Stimulated activated naive CD8-positive, alpha-beta T cell treated with anti-CD3 and anti-CD28 coated beads, Interleukin-15, amount 100 ng/mL, for 72 hours (primary cell): Measurements from ENCODE around the gene PIAS3.

Experiments used
- ATAC-seq: fragments of 150-1000 bp; cut with Tn5 transposase; 2 replicates; pipeline ENCODE4 v1.10.0; 2021; ENCODE audit warnings: mild to moderate bottlenecking, moderate library complexity
- DNase-seq, 2 donors: peaks; one replicate each; pipeline ENCODE4 v3.0.0; 2021 to 2022
- H3K27ac Mint-ChIP-seq, 2 donors: one replicate each; pipeline ENCODE4 v1.8.0; 2022; ENCODE audit warnings: mild to moderate bottlenecking in 2 of 2, mixed read lengths in 2 of 2, moderate library complexity in 2 of 2
- H3K27me3 Mint-ChIP-seq: one replicate; pipeline ENCODE4 v1.8.0; 2022; ENCODE audit warnings: mixed read lengths
- H3K4me1 Mint-ChIP-seq: one replicate; pipeline ENCODE4 v1.8.0; 2022; ENCODE audit warnings: mild to moderate bottlenecking, mixed read lengths
- H3K4me3 Mint-ChIP-seq, 2 donors: one replicate each; pipeline ENCODE4 v1.8.0; 2022; ENCODE audit warnings: mild to moderate bottlenecking in 2 of 2, mixed read lengths in 2 of 2, moderate library complexity in 1 of 2
- H3K9me3 Mint-ChIP-seq, 2 donors: one replicate each; pipeline ENCODE4 v1.8.0; 2022; ENCODE audit warnings: mixed read lengths in 2 of 2

Gene PIAS3

DNA sequence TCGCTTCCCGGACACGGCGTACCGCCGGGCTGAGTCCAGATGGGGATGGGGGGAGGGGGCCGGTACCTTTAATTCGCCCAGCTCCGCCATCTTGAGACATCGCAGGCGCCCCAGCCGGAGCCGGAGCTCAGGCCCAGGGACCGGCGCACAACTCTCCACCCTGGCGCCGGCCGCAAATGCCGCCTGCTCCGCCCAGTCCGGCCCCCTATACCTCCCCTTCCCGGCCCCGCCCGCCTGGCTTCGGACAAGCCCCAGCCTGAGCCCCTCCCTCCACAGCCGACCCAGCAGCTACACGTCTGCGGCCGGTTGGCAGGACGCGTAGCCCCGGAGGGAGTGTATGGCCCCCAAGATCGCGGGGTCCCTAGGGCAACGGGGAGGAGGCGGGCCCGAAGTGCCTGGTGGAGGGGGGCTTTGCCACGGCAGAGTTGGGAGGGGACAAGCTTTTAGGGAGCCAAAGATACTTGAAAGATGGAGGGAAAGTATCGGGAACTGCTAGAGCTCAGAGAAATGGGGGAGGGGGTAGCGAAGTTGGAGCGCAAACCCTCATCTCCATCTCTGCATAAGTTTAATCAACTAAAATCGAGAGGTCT is at the start of gene PIAS3:
TSS of gene PIAS3 (minus strand) at position 181 of the 590 bp plus-strand sequence. CDS start at position 90, 91 bp downstream.
- H3K4me1 Mint-ChIP-seq = peaks cover 16% of the 10 kb centered on the region
- H3K9me3 Mint-ChIP-seq = no peaks in the 10 kb centered on the region
- no peaks in the 10 kb centered on the region for H3K27me3 Mint-ChIP-seq
- peak; percentile 88 to 91 for DNase-seq
- peak within 1 kb of the TSS; percentile 92 to 99 for H3K4me3 Mint-ChIP-seq
- peak; percentile 92 for ATAC-seq
- peak within 1 kb of the TSS; percentile 84 to 97 for H3K27ac Mint-ChIP-seq

DNA sequence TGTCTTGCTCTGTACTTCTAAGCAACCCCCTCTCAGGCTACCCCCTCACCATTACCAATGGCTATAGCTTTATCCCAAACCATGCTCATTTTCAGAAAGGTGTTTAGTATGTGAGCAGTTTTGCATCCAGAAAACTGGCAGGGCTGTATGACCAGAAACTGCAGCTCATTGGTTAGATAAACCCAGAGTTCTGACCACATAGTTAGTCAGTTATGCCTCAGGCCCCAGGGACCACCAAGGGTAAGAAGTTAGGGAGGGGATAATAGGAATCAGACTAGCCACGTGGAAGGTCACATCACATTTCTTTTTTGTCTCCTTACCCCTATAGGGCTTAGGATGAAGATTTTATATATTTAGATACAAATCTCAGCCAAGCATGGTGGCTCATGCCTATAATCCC is 49.8 kb upstream of the PIAS3 start:
- no peaks in the 10 kb centered on the region for H3K9me3 Mint-ChIP-seq
- H3K27ac Mint-ChIP-seq = no peak overlapping the region
- H3K27me3 Mint-ChIP-seq = no peaks in the 10 kb centered on the region
- H3K4me1 Mint-ChIP-seq = peaks cover 2% of the 10 kb centered on the region
- ATAC-seq = no peak
- DNase-seq = no peak
- H3K4me3 Mint-ChIP-seq = no peak overlapping the region

DNA sequence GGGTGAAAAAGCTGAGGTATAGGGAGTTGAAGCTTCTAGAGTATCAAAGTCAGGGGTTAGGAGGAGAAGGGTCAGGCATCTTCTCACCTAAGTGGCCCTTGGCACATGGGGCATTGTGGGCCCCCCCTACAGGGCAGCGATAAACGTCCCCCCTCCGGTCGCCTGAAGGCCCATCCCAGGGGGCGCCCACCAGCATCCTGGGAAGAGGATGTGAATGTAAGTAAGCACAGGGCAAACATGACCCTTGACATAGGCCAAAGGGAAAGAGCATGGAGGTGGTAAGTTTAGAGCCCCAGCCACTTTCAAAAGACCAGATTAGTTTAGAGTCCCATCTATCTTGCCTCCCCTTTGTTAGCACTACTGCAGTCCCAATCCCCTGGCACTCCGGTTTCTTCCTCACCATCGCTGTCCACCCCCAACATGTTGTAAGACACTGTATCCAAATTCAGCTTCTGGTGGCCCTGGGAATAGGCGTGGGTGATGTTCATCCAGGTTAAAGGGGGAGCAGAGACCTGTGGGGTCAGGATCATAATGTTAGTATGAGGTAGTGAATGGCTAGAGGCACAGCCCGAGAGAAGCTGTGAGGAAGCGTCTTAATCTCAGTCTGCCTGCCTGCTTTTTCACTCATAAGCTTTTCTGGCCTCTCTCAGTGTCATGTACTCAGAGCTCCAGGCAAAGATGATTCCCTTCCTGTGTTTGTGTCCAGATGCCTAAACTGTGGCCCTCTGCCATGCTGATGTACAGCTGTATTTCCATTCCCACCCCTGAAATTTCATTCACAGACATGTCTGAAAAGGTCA is 48.3 kb upstream of the PIAS3 start:
- H3K4me3 Mint-ChIP-seq = no peak overlapping the region
- H3K27me3 Mint-ChIP-seq = no peaks in the 10 kb centered on the region
- ATAC-seq = no peak
- H3K4me1 Mint-ChIP-seq = no peaks in the 10 kb centered on the region
- no peaks in the 10 kb centered on the region for H3K9me3 Mint-ChIP-seq
- H3K27ac Mint-ChIP-seq = no peak overlapping the region
- DNase-seq = no peak

DNA sequence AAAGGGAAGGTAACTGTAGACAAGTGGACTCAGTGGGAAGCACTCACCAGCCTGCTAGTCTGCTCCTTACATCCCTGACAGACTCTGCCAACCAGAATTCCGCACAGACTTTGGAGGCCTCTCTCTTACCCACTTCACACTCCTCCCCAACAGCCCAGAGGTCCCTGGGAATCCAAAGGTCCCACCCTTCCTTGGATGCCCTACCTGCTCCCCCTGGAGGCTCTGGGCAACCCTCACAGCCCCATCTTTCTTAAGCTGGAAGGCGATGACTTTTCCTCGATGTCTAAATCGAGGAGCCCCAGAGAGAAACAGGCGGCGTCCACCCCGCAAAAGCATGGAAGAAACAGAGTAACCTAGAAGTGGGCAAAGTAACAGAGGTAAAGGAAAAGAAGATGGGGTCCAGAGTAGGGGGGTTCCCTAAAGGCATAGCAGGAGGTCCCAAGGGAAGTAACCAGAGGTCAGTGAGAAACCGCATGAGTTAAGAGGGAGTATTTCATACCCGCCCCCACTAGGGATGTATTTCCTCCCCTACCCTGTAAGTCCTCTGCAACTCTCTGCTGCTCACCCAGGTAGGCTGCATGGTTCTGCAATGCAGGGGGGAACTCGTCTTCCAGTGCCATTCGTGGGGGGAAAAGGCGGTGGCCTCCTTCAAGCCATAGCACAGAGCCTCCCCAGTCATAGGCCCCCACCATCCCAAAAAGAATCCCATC is 42.6 kb upstream of the PIAS3 start:
- H3K4me3 Mint-ChIP-seq = no peak overlapping the region
- peak overlapping the region in 1 of 2 donors; percentile 37 for H3K27ac Mint-ChIP-seq
- no peaks in the 10 kb centered on the region for H3K4me1 Mint-ChIP-seq
- ATAC-seq (no peak), DNase-seq (no peak)
- no peaks in the 10 kb centered on the region for H3K27me3 Mint-ChIP-seq
- no peaks in the 10 kb centered on the region for H3K9me3 Mint-ChIP-seq

DNA sequence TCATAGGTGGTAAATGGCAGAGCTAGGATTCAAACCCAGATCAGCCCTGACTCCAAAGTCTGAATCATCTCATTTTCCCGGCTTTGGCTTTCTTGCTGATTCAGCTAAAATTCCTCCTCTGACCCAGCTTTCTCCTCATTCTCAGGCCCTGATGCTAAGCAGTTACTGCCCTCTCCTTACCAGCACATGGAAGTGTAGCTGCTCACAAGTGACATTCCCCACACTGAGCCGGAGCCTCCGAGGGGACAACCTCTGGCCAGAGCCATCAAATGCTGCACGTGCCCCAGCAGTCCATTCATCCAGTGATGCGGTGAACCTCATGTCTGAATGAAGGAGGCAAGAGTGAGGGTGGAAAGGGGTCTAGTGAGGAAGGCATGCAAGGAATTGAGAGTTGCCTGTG is 39.9 kb upstream of the PIAS3 start:
- Mint-ChIP-seq H3K9me3 (no peaks in the 10 kb centered on the region), H3K27me3 (no peaks in the 10 kb centered on the region), H3K4me3 (no peak overlapping the region), H3K27ac (peak overlapping the region in 1 of 2 donors; percentile 40), H3K4me1 (no peaks in the 10 kb centered on the region)
- DNase-seq (no peak), ATAC-seq (no peak)

DNA sequence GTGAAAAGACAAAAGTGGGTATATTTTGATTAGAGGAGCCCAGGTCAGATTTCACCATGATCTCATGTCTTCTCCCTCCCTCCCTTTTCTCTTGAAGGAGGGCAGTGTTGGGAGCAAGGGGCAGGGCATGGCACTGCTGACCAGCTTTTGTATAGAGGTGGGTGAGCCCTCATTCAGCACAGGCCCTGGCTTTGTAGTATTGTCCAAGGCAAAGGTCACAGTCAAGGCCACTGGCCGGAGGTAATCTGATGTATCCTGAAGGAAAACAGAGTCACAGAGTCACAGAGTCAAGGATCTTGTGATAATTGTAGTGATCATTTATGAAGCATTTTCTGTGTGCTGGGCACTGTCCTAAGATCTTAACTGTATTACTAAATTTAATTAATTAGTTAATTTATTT is 39.1 kb upstream of the PIAS3 start:
- H3K9me3 Mint-ChIP-seq = no peaks in the 10 kb centered on the region
- H3K27me3 Mint-ChIP-seq = no peaks in the 10 kb centered on the region
- H3K4me1 Mint-ChIP-seq = no peaks in the 10 kb centered on the region
- DNase-seq (no peak), ATAC-seq (no peak)
- H3K27ac Mint-ChIP-seq = no peak overlapping the region
- no peak overlapping the region for H3K4me3 Mint-ChIP-seq

DNA sequence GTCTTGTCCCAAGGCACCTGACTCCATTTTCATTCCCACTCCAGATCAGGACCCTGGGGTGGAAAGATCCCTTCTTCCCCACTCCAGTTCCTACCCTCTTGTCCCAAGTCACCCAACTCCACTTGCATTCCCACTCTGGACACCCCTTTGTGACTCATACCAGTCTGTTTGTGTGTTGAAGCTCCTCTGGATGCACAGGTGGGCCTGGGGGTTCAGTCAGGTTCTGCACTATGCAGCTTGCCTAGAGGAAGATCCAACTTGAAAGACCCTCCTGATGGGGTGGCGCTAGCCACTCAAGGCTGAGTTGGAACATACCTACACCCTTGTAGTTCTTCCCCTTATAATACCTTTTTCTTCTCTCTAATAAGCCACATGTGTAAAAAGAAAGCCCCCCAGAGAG is 36.6 kb upstream of the PIAS3 start:
- no peaks in the 10 kb centered on the region for H3K9me3 Mint-ChIP-seq
- no peak for ATAC-seq
- no peak overlapping the region for H3K27ac Mint-ChIP-seq
- no peak for DNase-seq
- H3K4me1 Mint-ChIP-seq = no peaks in the 10 kb centered on the region
- no peak overlapping the region for H3K4me3 Mint-ChIP-seq
- H3K27me3 Mint-ChIP-seq = no peaks in the 10 kb centered on the region

DNA sequence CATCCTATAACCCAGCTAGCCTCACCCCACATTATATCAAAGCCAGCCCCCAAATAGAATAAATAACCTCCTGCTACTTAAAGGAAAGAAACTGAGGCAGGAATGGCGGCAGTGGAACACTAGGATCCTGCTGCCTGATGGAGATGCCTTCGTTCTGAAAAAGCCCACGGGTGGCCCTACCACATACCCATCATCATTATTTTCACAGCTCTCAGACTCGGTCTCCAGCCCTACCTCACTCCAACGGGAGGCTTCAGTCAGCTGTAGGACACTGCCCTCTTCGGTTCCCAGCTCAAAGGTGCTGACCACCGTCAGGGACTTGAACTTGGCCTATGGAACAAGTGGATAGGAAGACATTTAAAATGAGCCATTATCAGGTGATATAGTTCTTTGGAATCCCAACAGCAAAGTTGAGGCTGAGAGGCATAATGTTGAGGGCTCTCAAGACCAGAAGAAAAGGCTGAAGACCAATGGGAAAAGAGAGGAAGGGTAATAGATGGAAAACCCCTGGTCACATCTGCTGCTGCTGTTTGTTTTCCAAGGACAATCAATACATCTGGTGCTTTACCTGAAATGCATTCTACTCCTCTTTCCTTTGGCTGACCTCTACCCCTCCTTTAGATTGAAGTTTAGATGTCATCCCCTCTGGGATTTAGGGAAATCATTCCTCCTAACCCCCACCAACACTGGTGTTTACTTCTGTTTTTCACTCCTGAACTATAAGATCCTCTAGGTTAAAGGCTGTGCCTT is 34.6 kb upstream of the PIAS3 start:
- no peak overlapping the region for H3K27ac Mint-ChIP-seq
- no peaks in the 10 kb centered on the region for H3K9me3 Mint-ChIP-seq
- ATAC-seq (no peak), DNase-seq (no peak)
- H3K4me1 Mint-ChIP-seq = no peaks in the 10 kb centered on the region
- no peak overlapping the region for H3K4me3 Mint-ChIP-seq
- H3K27me3 Mint-ChIP-seq = no peaks in the 10 kb centered on the region

DNA sequence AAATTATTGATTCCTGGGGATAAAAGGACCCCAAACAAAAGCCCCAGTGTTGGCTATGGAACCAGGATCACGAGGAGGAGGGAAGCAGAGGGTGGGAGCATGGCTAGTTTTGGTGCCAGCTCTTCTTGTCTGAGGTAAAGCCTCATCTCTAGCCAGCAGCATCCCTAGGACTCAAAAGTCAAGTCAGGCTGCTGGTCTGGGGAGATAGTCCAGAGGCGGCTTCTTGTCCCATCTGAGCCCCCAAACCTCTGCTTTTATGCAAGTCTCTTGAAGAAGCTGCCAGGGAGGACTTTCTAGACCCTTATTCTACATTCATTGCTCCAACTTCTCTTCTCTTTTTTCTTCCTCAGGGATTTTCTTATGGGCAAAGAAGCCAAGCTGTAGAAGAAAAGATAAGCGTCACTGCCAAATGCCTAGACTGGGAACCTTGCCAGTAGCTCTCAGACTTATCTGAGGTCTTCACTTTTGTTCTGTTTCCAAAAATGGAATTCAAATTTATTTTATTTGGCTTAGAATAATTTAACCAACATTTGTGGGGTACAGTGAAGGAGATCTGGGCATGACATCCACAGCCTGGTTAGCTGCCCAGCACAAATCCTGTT is 33.7 kb upstream of the PIAS3 start:
- no peaks in the 10 kb centered on the region for H3K9me3 Mint-ChIP-seq
- H3K27me3 Mint-ChIP-seq = no peaks in the 10 kb centered on the region
- H3K4me3 Mint-ChIP-seq = no peak overlapping the region
- H3K4me1 Mint-ChIP-seq = no peaks in the 10 kb centered on the region
- ATAC-seq = no peak
- no peak overlapping the region for H3K27ac Mint-ChIP-seq
- no peak for DNase-seq

DNA sequence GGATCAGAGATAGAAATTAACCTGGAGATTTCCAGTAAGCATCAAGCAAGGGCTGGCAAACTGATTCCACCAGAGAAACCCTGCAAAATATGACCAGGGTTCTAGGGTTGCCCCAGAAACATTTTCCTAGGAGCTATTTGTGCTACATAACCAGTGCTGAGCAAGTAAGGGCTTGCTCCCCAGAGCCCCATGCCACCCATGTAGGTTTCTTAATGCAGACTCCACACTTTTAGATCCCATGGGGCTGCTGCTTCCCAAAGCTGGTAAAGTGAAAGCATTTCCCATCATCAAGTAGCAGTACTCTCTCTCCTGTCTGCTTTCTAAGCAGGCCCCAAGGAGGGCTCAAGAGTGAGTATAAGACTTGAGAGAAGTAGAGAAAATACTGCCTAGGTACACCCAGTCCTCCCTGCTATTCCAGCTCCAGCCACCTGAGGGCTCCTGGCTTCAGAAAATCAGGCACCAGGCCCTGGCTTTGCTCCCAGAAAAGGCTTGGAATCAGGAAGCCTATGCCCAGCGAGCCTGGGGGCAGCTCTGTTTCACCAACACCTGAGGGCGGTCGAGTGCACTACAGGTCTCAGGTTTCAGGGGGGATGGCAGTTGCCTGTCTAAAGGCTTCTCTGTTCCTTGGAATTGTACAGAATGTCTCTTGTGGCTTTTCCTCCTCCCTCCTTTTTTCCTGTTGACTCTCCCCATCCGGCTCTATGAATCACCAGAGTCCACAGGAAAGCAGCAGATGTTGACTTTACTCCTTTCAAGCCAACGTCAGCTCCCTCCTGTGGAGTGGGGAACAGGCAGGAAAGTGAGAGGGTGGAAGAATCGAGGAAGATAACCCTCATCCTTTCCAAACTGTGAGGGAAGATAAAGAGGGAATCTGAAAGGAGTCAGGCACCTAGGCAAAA is 33.0 kb upstream of the PIAS3 start:
- H3K4me1 Mint-ChIP-seq = no peaks in the 10 kb centered on the region
- DNase-seq = peak; percentile 43 to 52
- peak; percentile 81 for ATAC-seq
- H3K27ac Mint-ChIP-seq = no peak overlapping the region
- H3K4me3 Mint-ChIP-seq = no peak overlapping the region
- no peaks in the 10 kb centered on the region for H3K9me3 Mint-ChIP-seq
- H3K27me3 Mint-ChIP-seq = no peaks in the 10 kb centered on the region

DNA sequence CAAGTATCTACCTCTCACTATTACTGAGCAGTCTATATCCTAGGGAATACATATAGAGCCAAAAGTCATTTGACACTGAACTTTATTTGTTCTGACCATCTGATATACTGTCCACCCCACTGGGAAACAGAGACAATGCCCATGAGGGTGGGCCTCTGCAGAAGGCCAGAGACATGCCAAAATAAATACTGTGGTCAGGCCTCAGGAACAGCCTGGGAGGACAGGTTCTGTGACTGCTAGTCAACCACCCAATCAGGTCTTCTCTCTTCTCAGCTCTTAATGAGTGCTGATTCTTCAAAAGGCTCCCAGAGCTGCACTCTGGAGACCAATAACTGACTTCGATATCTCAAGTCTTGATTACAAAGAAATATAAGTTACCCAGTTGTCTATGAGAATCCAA is 32.3 kb upstream of the PIAS3 start:
- Mint-ChIP-seq H3K4me1 (peaks cover 2% of the 10 kb centered on the region), H3K27me3 (no peaks in the 10 kb centered on the region), H3K27ac (no peak overlapping the region), H3K4me3 (no peak overlapping the region), H3K9me3 (no peaks in the 10 kb centered on the region)
- ATAC-seq = no peak
- no peak for DNase-seq

DNA sequence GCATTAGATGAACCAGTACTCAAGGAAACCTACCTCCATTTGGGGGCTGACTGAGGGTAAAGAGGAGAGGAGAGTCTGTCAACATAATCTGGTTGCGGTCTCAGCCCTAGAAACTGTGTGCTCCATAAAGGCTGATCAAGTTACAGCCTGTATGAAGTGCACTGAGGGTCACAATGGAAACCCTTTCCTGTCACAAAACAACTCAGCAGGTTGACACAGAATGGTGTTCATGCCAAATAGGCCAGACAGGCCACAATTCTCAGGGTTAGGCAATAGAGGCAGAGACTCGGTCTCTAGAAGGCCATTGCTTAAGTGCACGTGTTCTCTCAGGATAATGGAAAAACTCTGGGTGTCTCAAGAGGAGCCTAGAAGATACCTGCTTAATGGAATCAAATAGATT is 30.8 kb upstream of the PIAS3 start:
- Mint-ChIP-seq H3K27me3 (peaks cover 10% of the 10 kb centered on the region), H3K4me1 (peaks cover 16% of the 10 kb centered on the region), H3K27ac (no peak overlapping the region), H3K9me3 (no peaks in the 10 kb centered on the region), H3K4me3 (no peak overlapping the region)
- no peak for DNase-seq
- ATAC-seq = no peak

DNA sequence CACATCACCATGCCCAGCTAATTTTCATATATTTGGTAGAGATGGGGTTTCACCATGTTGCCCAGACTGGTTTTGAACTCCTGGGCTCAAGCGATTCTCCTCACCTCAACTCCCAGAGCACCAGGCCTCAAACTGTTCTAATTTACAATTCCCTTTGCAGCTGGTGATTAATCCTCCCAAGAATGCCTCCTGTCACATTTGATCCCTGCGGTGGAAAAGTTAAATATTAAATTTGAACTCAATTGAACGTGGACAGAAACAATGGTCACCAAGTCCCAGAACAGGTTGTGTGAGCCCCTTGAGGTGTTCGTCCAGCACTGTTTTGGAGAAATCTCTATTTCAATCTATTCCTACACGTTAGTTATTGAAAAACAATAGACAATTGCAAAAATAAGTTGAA is 28.8 kb upstream of the PIAS3 start:
- Mint-ChIP-seq H3K4me1 (peaks cover 20% of the 10 kb centered on the region), H3K9me3 (no peaks in the 10 kb centered on the region), H3K4me3 (no peak overlapping the region), H3K27me3 (peaks cover 31% of the 10 kb centered on the region), H3K27ac (no peak overlapping the region)
- DNase-seq (no peak), ATAC-seq (no peak)

DNA sequence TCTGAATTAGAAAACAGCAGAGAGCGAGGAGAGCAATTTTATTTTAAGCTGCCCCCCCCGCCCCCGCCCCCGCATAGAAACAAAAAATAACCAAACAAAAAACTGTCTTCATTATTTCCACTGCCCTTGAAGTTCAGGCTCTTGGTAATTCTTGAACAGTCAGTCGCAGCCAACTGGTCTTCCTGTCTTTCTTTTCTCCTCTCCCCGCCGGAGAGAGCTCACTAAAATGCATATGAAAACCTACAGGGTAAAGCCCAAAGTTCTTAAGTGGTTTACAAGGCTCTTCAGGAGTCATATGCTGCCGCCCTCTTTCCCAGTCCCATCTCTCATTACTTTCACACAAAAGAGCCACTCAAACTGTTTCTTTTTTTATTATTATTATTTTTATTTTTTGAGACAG is 27.9 kb upstream of the PIAS3 start:
- no peaks in the 10 kb centered on the region for H3K9me3 Mint-ChIP-seq
- ATAC-seq (no peak), DNase-seq (no peak)
- H3K27ac Mint-ChIP-seq = no peak overlapping the region
- H3K4me1 Mint-ChIP-seq = peaks cover 20% of the 10 kb centered on the region
- peak overlapping the region; percentile 33 to 59 for H3K4me3 Mint-ChIP-seq
- H3K27me3 Mint-ChIP-seq = peaks cover 39% of the 10 kb centered on the region
